Peyer's patch (tissue), 4 donors: Measurements from ENCODE around the gene ANKRD37. TPM values are rescaled to one million over a fixed set of nuclear protein-coding genes. Genes with fewer than 3 reads are reported as not detected.
"Not testable (repeated sequence)": the region's sequence is repeated elsewhere in the genome, so short reads cannot be mapped to it uniquely, and the experiment has no call there.

Source experiments
- DNase-seq, 3 donors: peaks; one replicate each; pipeline ENCODE4 v3.0.0-alpha.2; 2017 to 2019
- H3K27ac ChIP-seq, 4 donors: fragments of 200-600 bp; sonication (generic); one replicate each; pipeline ENCODE4 v1.5.1; 2016 to 2019
- H3K27me3 ChIP-seq, 2 donors: fragments of 200-600 bp; sonication (generic); one replicate each; pipeline ENCODE4 v1.5.1; 2019
- H3K36me3 ChIP-seq, 3 donors: fragments of 200-600 bp; sonication (generic); one replicate each; pipeline ENCODE4 v1.5.1; 2016 to 2019
- H3K4me1 ChIP-seq, 4 donors: fragments of 200-600 bp; sonication (generic); one replicate each; pipeline ENCODE4 v1.5.1; 2016 to 2019
- H3K4me3 ChIP-seq, 4 donors: fragments of 200-600 bp; sonication (generic); 1 replicate in 3 of 4; 2 replicates in 1 of 4; pipeline ENCODE4 v1.5.1; 2016 to 2019; ENCODE audit warnings: mild to moderate bottlenecking in 1 of 4
- H3K9me3 ChIP-seq, 4 donors: fragments of 200-600 bp; sonication (generic); one replicate each; pipeline ENCODE4 v1.5.1; 2016 to 2019; ENCODE audit warnings: mild to moderate bottlenecking in 1 of 4
- CTCF ChIP-seq, 6 experiments: fragments of 450-650 bp in 4 of 6; fragments of 200-600 bp in 2 of 6; sonication (generic) in 1 of 6; IDR thresholded peaks; one replicate each; pipeline ENCODE4 v1.5.1; 2017 to 2019; ENCODE audit warnings: antibody characterized with exemption in 6 of 6, mild to moderate bottlenecking in 3 of 6, moderate library complexity in 1 of 6
- POLR2A ChIP-seq, 2 donors: fragments of 450-650 bp; IDR thresholded peaks; one replicate each; pipeline ENCODE4 v1.5.1; 2017; ENCODE audit warnings: antibody characterized with exemption in 2 of 2, mild to moderate bottlenecking in 2 of 2, moderate library complexity in 2 of 2
- total RNA-seq, 4 donors: library from RNA; depleted of rRNA; stranded (reverse); fragments of >200 nt; gene quantifications; one replicate each; pipeline ENCODE4 v1.1.0, GENCODE V29; 2016

Gene ANKRD37
- total RNA-seq, 4 donors from 2014 or later, result 1.4 to 12.6 (median 8.7) TPM; not detected in 1

- no peak for DNase-seq
- H3K36me3 ChIP-seq, result peaks cover 0 to 16% (median 0%) of the 10 kb centered on the region in 3 donors
- H3K27me3 ChIP-seq, result no peaks in the 10 kb centered on the region
- H3K4me3 ChIP-seq, result no peak overlapping the region
- H3K4me1 ChIP-seq, result no peaks in the 10 kb centered on the region
- H3K27ac ChIP-seq, result no peak overlapping the region
- no peaks in the 10 kb centered on the region for H3K9me3 ChIP-seq
- TF ChIP-seq POLR2A (IDR thresholded peaks at IDR 0.05) (no peak), CTCF (IDR thresholded peaks at IDR 0.05) (no peak)
Measured at GRCh38 chr4:185357733-185358440, 38.8 kb upstream of the ANKRD37 start.

GRCh38 chr4:185358514-185358913 lies 38.1 kb upstream of the ANKRD37 start:
- H3K27ac ChIP-seq, result no peak overlapping the region
- H3K9me3 ChIP-seq, result no peaks in the 10 kb centered on the region
- no peak overlapping the region for H3K4me3 ChIP-seq
- peaks cover 0 to 16% (median 0%) of the 10 kb centered on the region in 3 donors for H3K36me3 ChIP-seq
- no peaks in the 10 kb centered on the region for H3K27me3 ChIP-seq
- no peak for DNase-seq
- TF ChIP-seq POLR2A (IDR thresholded peaks at IDR 0.05), result no peak
- no peak for TF ChIP-seq CTCF (IDR thresholded peaks at IDR 0.05)
- H3K4me1 ChIP-seq, result no peaks in the 10 kb centered on the region

GRCh38 chr4:185358959-185359358 lies 37.7 kb upstream of the ANKRD37 start:
- H3K27me3 ChIP-seq, result no peaks in the 10 kb centered on the region
- no peak for DNase-seq
- no peak overlapping the region for H3K4me3 ChIP-seq
- H3K36me3 ChIP-seq, result peaks cover 0 to 16% (median 0%) of the 10 kb centered on the region in 3 donors
- TF ChIP-seq POLR2A (IDR thresholded peaks at IDR 0.05), result no peak
- no peak for TF ChIP-seq CTCF (IDR thresholded peaks at IDR 0.05)
- no peaks in the 10 kb centered on the region for H3K4me1 ChIP-seq
- H3K27ac ChIP-seq, result no peak overlapping the region
- no peaks in the 10 kb centered on the region for H3K9me3 ChIP-seq

- H3K27me3 ChIP-seq, result no peaks in the 10 kb centered on the region
- H3K27ac ChIP-seq, result no peak overlapping the region
- H3K4me3 ChIP-seq, result no peak overlapping the region
- H3K9me3 ChIP-seq, result no peaks in the 10 kb centered on the region
- H3K36me3 ChIP-seq, result peaks cover 0 to 16% (median 0%) of the 10 kb centered on the region in 3 donors
- TF ChIP-seq POLR2A (IDR thresholded peaks at IDR 0.05), result no peak
- TF ChIP-seq CTCF (IDR thresholded peaks at IDR 0.05), result no peak
- no peaks in the 10 kb centered on the region for H3K4me1 ChIP-seq
- no peak for DNase-seq
Measured at GRCh38 chr4:185359767-185360446, 36.7 kb upstream of the ANKRD37 start.

GRCh38 chr4:185361872-185362271 lies 34.8 kb upstream of the ANKRD37 start:
- Histone ChIP-seq H3K27ac (no peak overlapping the region), H3K4me3 (no peak overlapping the region), H3K4me1 (no peaks in the 10 kb centered on the region), H3K36me3 (peaks cover 0 to 16% (median 0%) of the 10 kb centered on the region in 3 donors), H3K27me3 (no peaks in the 10 kb centered on the region), H3K9me3 (no peaks in the 10 kb centered on the region)
- TF ChIP-seq CTCF (IDR thresholded peaks at IDR 0.05), result no peak
- TF ChIP-seq POLR2A (IDR thresholded peaks at IDR 0.05), result no peak
- no peak for DNase-seq

GRCh38 chr4:185362570-185362969 lies 34.1 kb upstream of the ANKRD37 start:
- H3K27me3 ChIP-seq, H3K9me3 ChIP-seq, H3K4me1 ChIP-seq, H3K4me3 ChIP-seq, H3K27ac ChIP-seq, DNase-seq: not testable (repeated sequence)
- H3K36me3 ChIP-seq, result peaks cover 0 to 14% (median 0%) of the 10 kb centered on the region in 3 donors
